A549 (cell line): ENCODE results near the gene ANKRA2. TPM values are rescaled to one million over a fixed set of nuclear protein-coding genes. Genes with fewer than 3 reads are reported as not detected.

ENCODE experiments used
- ATAC-seq, 2 experiments: fragments of 200-7000 bp in 1 of 2; fragments of >200 bp in 1 of 2; cut with Nextera tagmentation in 1 of 2; cut with Tn5 transposase in 1 of 2; 3 replicates each; pipeline versions ENCODE4 v1.8.0 to v1.9.1; 2018 to 2020; ENCODE audit warnings: mild to moderate bottlenecking in 1 of 2, moderate library complexity in 1 of 2
- CTCF ChIA-PET: fragments of 300-600 bp; sonication (Branson Sonifier 250); formaldehyde crosslinking; extraction: SDS; loops from one replicate; lab custom pipeline; 2021; ENCODE audit warnings: antibody characterized with exemption, inconsistent platforms; lab: Yijun Ruan, JAX
- POLR2A ChIA-PET: fragments of 350-600 bp; formaldehyde crosslinking; extraction: SDS; loops from one replicate; lab custom pipeline; 2021; ENCODE audit warnings: antibody characterized with exemption, inconsistent platforms; lab: Yijun Ruan, JAX
- DNase-seq, 2 experiments: peaks; one replicate each; pipeline versions ENCODE4 v3.0.0 to v3.0.0-alpha.2; 2011 to 2016; ENCODE audit warnings: low read depth in 1 of 2, low spot score in 1 of 2
- FAIRE-seq: peaks from 2 replicates; lab custom pipeline; 2011; peaks lifted over from hg19 to GRCh38; lab: Jason Lieb, UNC
- H3K27ac ChIP-seq, 2 experiments: fragments of >200 bp; sonication (Bioruptor Twin); formaldehyde crosslinking; 3 replicates each; pipeline ENCODE4 v1.5.1; 2016 to 2017
- H3K4me1 ChIP-seq: fragments of >200 bp; sonication (Bioruptor Twin); formaldehyde crosslinking; 3 replicates; pipeline ENCODE4 v1.6.1; 2016
- H3K4me2 ChIP-seq: fragments of >200 bp; sonication (Bioruptor Twin); formaldehyde crosslinking; 3 replicates; pipeline ENCODE4 v1.6.1; 2016
- H3K4me3 ChIP-seq: fragments of >200 bp; sonication (Bioruptor Twin); formaldehyde crosslinking; 3 replicates; pipeline ENCODE4 v1.5.1; 2016
- H3K9me3 ChIP-seq: fragments of >200 bp; sonication (Bioruptor Twin); formaldehyde crosslinking; 3 replicates; pipeline ENCODE4 v1.6.1; 2016
- BHLHE40 ChIP-seq: IDR thresholded peaks from 2 replicates; pipeline ENCODE4 v1.6.1; 2012; ENCODE audit warnings: low read depth, low read length, inconsistent platforms
- CBX2 ChIP-seq: fragments of 200-600 bp; sonication (generic); IDR thresholded peaks from 2 replicates; pipeline ENCODE4 v1.6.1; 2016; ENCODE audit warnings: low read depth, mild to moderate bottlenecking, borderline replicate concordance
- CBX8 ChIP-seq: fragments of 200-600 bp; sonication (generic); IDR thresholded peaks from 2 replicates; pipeline ENCODE4 v1.6.1; 2016
- CEBPB ChIP-seq, 2 experiments: fragments of >200 bp in 1 of 2; sonication (Bioruptor Twin) in 1 of 2; formaldehyde crosslinking in 1 of 2; IDR thresholded peaks; 2 replicates each; pipeline ENCODE4 v1.6.1; 2012 to 2016
- EHMT2 ChIP-seq: fragments of 200-600 bp; sonication (generic); IDR thresholded peaks from 2 replicates; pipeline ENCODE4 v1.6.1; 2016; ENCODE audit warnings: antibody characterized with exemption, low read depth, mild to moderate bottlenecking, moderate library complexity
- EP300 ChIP-seq, 2 experiments: fragments of >200 bp; sonication (Bioruptor Twin); formaldehyde crosslinking; IDR thresholded peaks; 2 replicates in 1 of 2; 3 replicates in 1 of 2; pipeline ENCODE4 v1.6.1; 2016 to 2017
- ESRRA ChIP-seq: fragments of 150-350 bp; IDR thresholded peaks from 2 replicates; pipeline ENCODE4 v1.6.1; 2014; ENCODE audit warnings: mild to moderate bottlenecking, low read length, borderline replicate concordance
- FOSL2 ChIP-seq, 2 experiments: fragments of 450-650 bp in 1 of 2; fragments of >200 bp in 1 of 2; sonication (Bioruptor Twin) in 1 of 2; formaldehyde crosslinking; IDR thresholded peaks; 2 replicates each; pipeline versions ENCODE4 v1.5.0 to v1.6.1; 2016 to 2020; ENCODE audit warnings: mild to moderate bottlenecking in 1 of 2, moderate library complexity in 1 of 2
- FOXS1 ChIP-seq: fragments of 250-450 bp; sonication (Bioruptor Pico); IDR thresholded peaks from 2 replicates; pipeline ENCODE4 v1.5.0; 2020; ENCODE audit warnings: mild to moderate bottlenecking, moderate library complexity
- GATA3 ChIP-seq: IDR thresholded peaks from 2 replicates; pipeline ENCODE4 v1.6.1; 2012; ENCODE audit warnings: borderline replicate concordance
- HDAC2 ChIP-seq: fragments of 200-600 bp; sonication (generic); IDR thresholded peaks from 2 replicates; pipeline ENCODE4 v1.6.1; 2016
- HOXB5 ChIP-seq: fragments of 250-450 bp; sonication (Bioruptor Pico); IDR thresholded peaks from 2 replicates; pipeline ENCODE4 v1.5.0; 2020; ENCODE audit warnings: mild to moderate bottlenecking, moderate library complexity
- JUN ChIP-seq, 2 experiments: fragments of >200 bp; sonication (Bioruptor Twin); formaldehyde crosslinking; IDR thresholded peaks; 2 replicates in 1 of 2; 3 replicates in 1 of 2; pipeline ENCODE4 v1.6.1; 2016 to 2017
- JUNB ChIP-seq: fragments of >200 bp; sonication (Bioruptor Twin); formaldehyde crosslinking; IDR thresholded peaks from 2 replicates; pipeline ENCODE4 v1.6.1; 2016
- KDM1A ChIP-seq: fragments of 200-600 bp; sonication (generic); IDR thresholded peaks from 2 replicates; pipeline ENCODE4 v1.6.1; 2016; ENCODE audit warnings: low read depth, mild to moderate bottlenecking
- MAZ ChIP-seq: fragments of 150-350 bp; IDR thresholded peaks from 2 replicates; pipeline ENCODE4 v1.6.1; 2014; ENCODE audit warnings: antibody characterized with exemption, low read depth, low read length, borderline replicate concordance
- MYC ChIP-seq: IDR thresholded peaks from 2 replicates; pipeline ENCODE4 v1.6.1; 2012; ENCODE audit warnings: mild to moderate bottlenecking, inconsistent platforms, low read length, improper control_type of control experiment, borderline replicate concordance
- NPAS2 ChIP-seq: fragments of 250-450 bp; sonication (Bioruptor Pico); IDR thresholded peaks from 2 replicates; pipeline ENCODE4 v1.8.0; 2022; ENCODE audit warnings: mild to moderate bottlenecking, moderate library complexity, borderline replicate concordance
- POLR2AphosphoS2 ChIP-seq: conservative IDR thresholded peaks from 2 replicates; pipeline ENCODE4 v1.6.1; 2012; ENCODE audit warnings: low read length, improper control_type of control experiment, inconsistent platforms
- SREBF2 ChIP-seq: fragments of 450-650 bp; IDR thresholded peaks from 2 replicates; pipeline ENCODE4 v1.6.1; 2014; ENCODE audit warnings: mild to moderate bottlenecking, moderate library complexity
- ZC3H11A ChIP-seq: fragments of 450-650 bp; IDR thresholded peaks from 2 replicates; pipeline ENCODE4 v1.6.1; 2014; ENCODE audit warnings: antibody characterized with exemption, mild to moderate bottlenecking
- ZFP36 ChIP-seq: fragments of 450-650 bp; IDR thresholded peaks from 2 replicates; pipeline ENCODE4 v1.6.1; 2014; ENCODE audit warnings: borderline replicate concordance; ENCODE audit not compliant: partially characterized antibody
- WGBS: methylation state at CpG from one replicate; pipeline ENCODE4 v1.1.6; 2017; ENCODE audit errors: missing lambda C conversion rate; 5-methylcytosine and 5-hydroxymethylcytosine counted together
- polyA plus RNA-seq, 4 experiments: library from polyadenylated mRNA; depleted of rRNA in 3 of 4; stranded (reverse); fragments of >200 nt; fragmentation: RNase III in 1 of 4; extraction: RNeasy Plus Mini Kit Qiagen cat#74134 plus additional on column Dnase treatment in 1 of 4; gene quantifications; 2 replicates in 3 of 4; 3 replicates in 1 of 4; pipeline ENCODE4 v1.2.3, GENCODE V29; 2011 to 2017
- TF ChIP-seq, protein P1 (sequence below): fragments of 250-450 bp; sonication (Bioruptor Pico); IDR thresholded peaks from 2 replicates; pipeline ENCODE4 v1.5.0; 2020; ENCODE audit warnings: low read depth, mild to moderate bottlenecking, moderate library complexity
- TF ChIP-seq, protein P2 (sequence below): IDR thresholded peaks from 2 replicates; pipeline ENCODE4 v1.6.1; 2012
- TF ChIP-seq, protein P3 (sequence below): fragments of 450-650 bp; IDR thresholded peaks from 2 replicates; pipeline ENCODE4 v1.6.1; 2014; ENCODE audit warnings: antibody characterized with exemption

ANKRA2 gene
- polyA plus RNA-seq, 2 of the 4 experiments (the other 2 are of a cell fraction): 12.5 to 38.3 TPM

DNA sequence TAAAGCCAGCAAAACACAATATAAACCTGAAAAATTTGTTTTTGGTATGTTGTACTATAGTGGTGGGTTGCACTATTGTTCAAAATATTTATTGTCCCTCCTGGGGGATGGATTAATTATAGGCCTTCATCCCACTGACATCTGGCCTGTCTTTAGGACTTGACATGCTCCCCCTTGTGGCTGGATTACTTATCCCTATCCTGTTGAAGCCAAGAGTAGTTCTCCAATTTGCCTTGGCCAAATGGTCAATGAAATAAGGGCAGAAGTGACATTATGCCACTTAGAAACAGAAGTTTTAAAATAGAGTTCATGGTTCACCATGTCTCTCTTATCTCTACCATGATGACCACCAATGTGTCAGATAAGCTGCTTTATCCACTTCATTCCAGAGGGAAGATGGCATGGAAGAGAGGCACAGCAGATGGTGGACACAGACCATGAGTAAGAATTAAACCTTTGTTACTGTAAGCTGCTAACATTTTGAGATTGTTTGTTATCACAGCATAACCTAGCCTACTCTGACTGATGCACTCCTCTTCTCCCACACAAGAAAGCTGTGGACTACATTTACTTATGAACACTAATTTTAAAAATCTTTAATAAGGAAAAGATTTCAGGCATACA lies 31.4 kb upstream of the ANKRA2 start (continued):
- no peak for TF ChIP-seq NPAS2 (CRISPR knock-in tag)
- no peak for TF ChIP-seq MAZ
- TF ChIP-seq EHMT2: 0 out of 2 replicates have a peak, but pooled peaks have one; percentile 66
- TF ChIP-seq ZC3H11A: no peak
- TF ChIP-seq JUNB: no peak
- TF ChIP-seq FOXS1 (CRISPR knock-in tag): no peak
- no peak for TF ChIP-seq ESRRA
- TF ChIP-seq, protein P1, sequence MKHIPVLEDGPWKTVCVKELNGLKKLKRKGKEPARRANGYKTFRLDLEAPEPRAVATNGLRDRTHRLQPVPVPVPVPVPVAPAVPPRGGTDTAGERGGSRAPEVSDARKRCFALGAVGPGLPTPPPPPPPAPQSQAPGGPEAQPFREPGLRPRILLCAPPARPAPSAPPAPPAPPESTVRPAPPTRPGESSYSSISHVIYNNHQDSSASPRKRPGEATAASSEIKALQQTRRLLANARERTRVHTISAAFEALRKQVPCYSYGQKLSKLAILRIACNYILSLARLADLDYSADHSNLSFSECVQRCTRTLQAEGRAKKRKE (CRISPR knock-in tag): no peak

DNA sequence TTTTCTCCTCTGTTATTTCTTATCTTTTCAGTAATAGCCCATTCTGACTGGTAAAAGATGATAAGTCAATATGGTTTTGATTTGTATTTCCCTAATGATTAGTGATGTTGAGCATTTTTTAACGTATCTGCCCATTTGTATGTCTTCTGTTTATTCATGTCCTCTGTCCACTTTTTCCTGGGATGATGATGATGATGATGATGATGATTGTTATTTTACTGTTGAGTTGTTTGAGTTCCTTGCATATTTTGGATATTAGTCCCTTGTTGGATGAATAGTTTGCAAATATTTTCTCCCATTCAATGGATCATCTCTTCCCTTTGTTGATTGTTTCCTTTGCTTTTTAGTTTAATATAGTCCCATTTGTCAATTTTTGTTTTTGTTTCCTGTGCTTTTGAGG lies 27.1 kb upstream of the ANKRA2 start:
- peak in 1 of 2 experiments; percentile 22 for DNase-seq
- POLR2A ChIA-PET: no interaction called here

DNA sequence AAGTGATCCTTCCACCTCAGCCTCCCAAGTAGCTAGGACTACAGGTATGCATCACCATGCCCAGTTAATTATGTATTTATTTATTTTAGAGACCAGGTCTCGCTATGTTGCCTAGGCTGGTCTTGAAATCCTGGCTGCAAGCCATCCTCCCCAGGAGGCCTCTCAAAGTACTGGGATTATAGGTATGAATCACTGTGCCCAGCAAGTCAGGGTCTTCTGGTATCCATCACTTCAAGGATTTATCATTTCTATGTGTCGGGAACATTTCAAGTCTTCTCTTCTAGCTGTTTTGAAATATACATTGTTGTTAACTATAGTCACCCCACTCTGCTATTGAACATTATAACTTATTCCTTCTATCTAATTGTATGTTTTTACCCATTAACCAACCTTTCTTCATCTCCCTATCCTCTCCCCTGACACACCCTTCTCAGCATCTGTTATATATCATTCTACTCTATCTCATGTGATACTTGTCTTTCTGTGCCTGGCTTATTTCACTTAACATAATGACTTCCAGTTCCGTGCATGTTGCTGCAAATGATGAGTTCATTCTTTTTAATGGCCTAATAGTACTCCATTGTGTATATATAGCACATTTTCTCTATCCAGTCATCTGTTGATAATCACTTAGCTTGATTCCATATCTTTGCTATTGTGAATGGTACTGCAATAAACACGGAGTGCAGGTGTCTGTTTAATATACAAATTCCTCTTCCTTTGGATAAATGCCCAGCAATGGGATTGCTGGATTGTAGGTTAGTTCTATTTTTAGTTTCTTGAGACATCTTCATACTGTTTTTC lies 26.5 kb upstream of the ANKRA2 start:
- H3K27ac ChIP-seq: peak overlapping the region; percentile 58 to 70
- ATAC-seq (peak; percentile 66 to 74; a peak in 4 of 6 replicates), FAIRE-seq (peak; percentile 77), DNase-seq (peak in 1 of 2 experiments; percentile 62)
- 20% methylated on average over 4 of the region's 4 CpGs for WGBS
- H3K9me3 ChIP-seq: no peaks in the 10 kb centered on the region
- TF ChIP-seq JUN (IDR thresholded peaks at IDR 0.05) (peak in 1 of 2 experiments; percentile 27; a peak in 1 of 5 replicates), FOSL2 (IDR thresholded peaks at IDR 0.05) (no peak; the same call in 1 of the 2 replicates), FOSL2 (CRISPR knock-in tag; IDR thresholded peaks at IDR 0.05) (peak; percentile 34; the same call in 1 of the 2 replicates), NPAS2 (CRISPR knock-in tag) (no peak), JUNB (0 out of 2 replicates have a peak, but pooled peaks have one; percentile 38), GATA3 (peak; percentile 35; the same call in 1 of the 2 replicates)
- ChIA-PET CTCF (interaction anchor here (0.6 to 10.3 kb wide), 65 partner anchors 8 to 1089 kb away, joined by 3 to 315 read pairs (median 5); partner anchors contain the start of gene ARHGEF28), POLR2A (interaction anchor here (1.1 to 1.6 kb wide), 2 partner anchors 34 to 205 kb away, joined by 3 to 5 read pairs; partner anchors contain the start of gene ARHGEF28)
- H3K4me1 ChIP-seq: peaks cover 30% of the 10 kb centered on the region
- peak overlapping the region; percentile 50 for H3K4me2 ChIP-seq
- no peak overlapping the region for H3K4me3 ChIP-seq

More for the DNA sequence above, 27.1 kb upstream of the ANKRA2 start:
- peaks cover 30% of the 10 kb centered on the region for H3K4me1 ChIP-seq
- no peaks in the 10 kb centered on the region for H3K9me3 ChIP-seq
- peak overlapping the region; percentile 50; the same call in 2 of the 3 replicates for H3K4me2 ChIP-seq
- no peak overlapping the region for H3K4me3 ChIP-seq
- peak overlapping the region; percentile 18 to 58; a peak in 3 of 6 replicates for H3K27ac ChIP-seq
- peak; percentile 86 for FAIRE-seq
- ATAC-seq: no peak
- TF ChIP-seq FOSL2 (IDR thresholded peaks at IDR 0.05) (no peak), FOSL2 (CRISPR knock-in tag; IDR thresholded peaks at IDR 0.05) (peak; percentile 17; the same call in 1 of the 2 replicates), MAZ (no peak), EP300 (IDR thresholded peaks at IDR 0.05) (no peak), CBX2 (no peak), MYC (no peak), CBX8 (no peak), HOXB5 (CRISPR knock-in tag) (no peak), BHLHE40 (no peak), CEBPB (IDR thresholded peaks at IDR 0.05) (no peak), POLR2AphosphoS2 (no peak), ZFP36 (no peak), GATA3 (peak; percentile 59; the same call in 1 of the 2 replicates), KDM1A (no peak), HDAC2 (no peak), SREBF2 (no peak)
- TF ChIP-seq, protein P1 (CRISPR knock-in tag): no peak
- TF ChIP-seq, protein P2, sequence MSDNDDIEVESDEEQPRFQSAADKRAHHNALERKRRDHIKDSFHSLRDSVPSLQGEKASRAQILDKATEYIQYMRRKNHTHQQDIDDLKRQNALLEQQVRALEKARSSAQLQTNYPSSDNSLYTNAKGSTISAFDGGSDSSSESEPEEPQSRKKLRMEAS: peak; percentile 19; the same call in 1 of the 2 replicates
- TF ChIP-seq, protein P3, sequence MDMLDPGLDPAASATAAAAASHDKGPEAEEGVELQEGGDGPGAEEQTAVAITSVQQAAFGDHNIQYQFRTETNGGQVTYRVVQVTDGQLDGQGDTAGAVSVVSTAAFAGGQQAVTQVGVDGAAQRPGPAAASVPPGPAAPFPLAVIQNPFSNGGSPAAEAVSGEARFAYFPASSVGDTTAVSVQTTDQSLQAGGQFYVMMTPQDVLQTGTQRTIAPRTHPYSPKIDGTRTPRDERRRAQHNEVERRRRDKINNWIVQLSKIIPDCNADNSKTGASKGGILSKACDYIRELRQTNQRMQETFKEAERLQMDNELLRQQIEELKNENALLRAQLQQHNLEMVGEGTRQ: no peak
- TF ChIP-seq, all 56 proteins: peak for 3
- WGBS: 0% methylated on average over 1 of the region's 1 CpG
- CTCF ChIA-PET: interaction anchor here (2.2 to 10.3 kb wide), 7 partner anchors 14 to 199 kb away, joined by 5 to 315 read pairs (median 30); partner anchors contain the start of gene ARHGEF28
